ENCODE results near the gene CAMTA2.

The CAMTA2 gene

GRCh38 chr17:4969551-4970173 lies 17.8 kb downstream of the CAMTA2 start:
- no peak for DNase-seq (ENCODE audit: low read depth in 2 of 2)

- DNase-seq (ENCODE audit: low read depth in 2 of 2): peak; percentile 89
Measured at GRCh38 chr17:4969047-4969550, 18.4 kb downstream of the CAMTA2 start.

DNA sequence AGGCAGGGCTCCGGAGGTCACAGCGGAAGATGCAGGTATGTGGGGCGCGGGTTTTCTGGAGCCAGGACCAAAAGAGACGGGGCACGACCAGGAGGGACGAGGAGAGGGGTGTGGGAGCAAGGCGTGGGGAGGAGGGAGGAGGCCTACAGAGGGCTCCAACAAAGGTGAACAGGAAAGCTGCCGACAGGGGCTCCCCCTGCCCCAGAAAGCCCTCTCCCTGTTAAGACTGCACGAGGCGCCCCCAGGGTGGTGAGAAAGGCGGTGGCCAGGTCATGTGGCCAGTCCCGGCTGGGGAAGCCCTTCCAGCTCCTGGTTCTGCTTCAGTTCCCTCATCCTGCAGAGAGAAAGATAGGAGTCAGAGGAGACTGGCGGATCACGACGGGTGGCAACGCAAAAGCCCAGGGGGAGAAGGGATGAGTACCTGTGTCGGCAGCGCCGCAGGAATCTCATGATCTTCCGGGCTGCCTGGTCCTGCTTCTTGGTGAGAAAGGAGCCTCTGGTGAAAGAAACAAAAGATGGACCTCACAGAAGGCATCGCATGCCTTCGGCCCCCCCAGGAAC lies 18.9 kb downstream of the CAMTA2 start:
- no peak for DNase-seq (ENCODE audit: low read depth in 2 of 2)

GRCh38 chr17:4967539-4968485 lies 19.7 kb downstream of the CAMTA2 start, which contains the start of gene SPAG7:
TSS of gene SPAG7 (minus strand) at chr17:4967817. CDS start at chr17:4967804, 13 bp downstream.
- peak; percentile 94 to 95 for DNase-seq (ENCODE audit: low read depth in 2 of 2)

GRCh38 chr17:4966844-4967538 lies 20.5 kb downstream of the CAMTA2 start:
- peak; percentile 99 for DNase-seq (ENCODE audit: low read depth in 2 of 2)

- DNase-seq (ENCODE audit: low read depth in 2 of 2): no peak
Measured at GRCh38 chr17:4965311-4965986, 22.0 kb downstream of the CAMTA2 start.

- no peak for DNase-seq (ENCODE audit: low read depth in 2 of 2)
Measured at GRCh38 chr17:4960279-4960922, 27.1 kb downstream of the CAMTA2 start.

- no peak for DNase-seq (ENCODE audit: low read depth in 2 of 2)
Measured at GRCh38 chr17:4959261-4959965, 28.1 kb downstream of the CAMTA2 start.

DNA sequence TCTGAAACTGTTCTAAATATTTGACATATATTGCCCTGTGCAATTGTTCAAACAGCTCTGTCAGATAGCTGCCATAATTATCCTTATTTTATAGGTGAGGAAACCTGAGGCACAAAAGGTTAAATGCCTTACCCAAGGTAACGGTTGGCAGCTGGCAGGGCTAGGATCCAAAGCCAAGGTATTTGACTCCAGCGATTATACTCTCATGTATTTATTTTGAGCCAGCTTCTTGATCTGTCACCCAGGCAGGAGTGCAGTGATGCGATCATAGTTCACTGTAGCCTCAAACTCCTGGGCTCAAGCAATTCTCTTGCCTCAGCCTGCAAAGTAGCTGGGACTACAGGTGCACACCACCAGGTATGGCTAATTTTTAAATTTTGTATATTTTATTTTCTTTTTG lies 29.4 kb downstream of the CAMTA2 start:
- no peak for DNase-seq (ENCODE audit: low read depth in 2 of 2)

GRCh38 chr17:4956493-4957061 lies 30.9 kb downstream of the CAMTA2 start:
- DNase-seq (ENCODE audit: low read depth in 2 of 2): no peak

DNA sequence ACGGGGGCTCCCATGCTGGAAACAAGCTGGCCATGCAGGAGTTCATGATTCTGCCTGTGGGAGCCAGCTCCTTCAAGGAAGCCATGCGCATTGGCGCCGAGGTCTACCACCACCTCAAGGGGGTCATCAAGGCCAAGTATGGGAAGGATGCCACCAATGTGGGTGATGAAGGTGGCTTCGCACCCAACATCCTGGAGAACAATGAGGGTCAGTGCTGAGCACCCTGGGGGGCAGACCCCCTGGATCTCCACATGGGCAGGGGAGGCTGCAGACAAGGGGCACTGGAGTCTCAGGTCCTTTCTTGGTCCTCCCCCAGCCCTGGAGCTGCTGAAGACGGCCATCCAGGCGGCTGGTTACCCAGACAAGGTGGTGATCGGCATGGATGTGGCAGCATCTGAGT lies 32.4 kb downstream of the CAMTA2 start:
- DNase-seq (ENCODE audit: low read depth in 2 of 2): no peak

GRCh38 chr17:4953451-4953961 lies 34.0 kb downstream of the CAMTA2 start:
- DNase-seq (ENCODE audit: low read depth in 2 of 2): no peak

DNA sequence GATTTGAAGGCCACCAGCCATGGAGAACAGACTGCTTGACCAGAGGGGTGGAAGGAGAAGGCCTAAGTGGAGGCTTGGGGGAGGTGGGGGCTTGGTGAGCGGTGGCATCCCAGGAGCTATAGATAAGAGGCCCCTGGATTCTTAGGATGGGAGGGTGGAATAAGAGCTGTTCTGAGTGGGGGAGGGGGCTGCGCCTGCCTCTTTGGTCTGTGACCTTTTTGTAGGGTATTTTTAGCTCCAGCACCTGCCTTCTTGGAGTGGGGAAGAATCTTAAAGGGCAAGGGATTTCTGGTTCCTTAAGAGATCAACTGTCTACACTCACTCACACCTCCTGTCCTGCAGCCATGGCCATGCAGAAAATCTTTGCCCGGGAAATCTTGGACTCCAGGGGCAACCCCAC lies 36.0 kb downstream of the CAMTA2 start:
- DNase-seq (ENCODE audit: low read depth in 2 of 2): no peak

- no peak for DNase-seq (ENCODE audit: low read depth in 2 of 2)
Measured at GRCh38 chr17:4950746-4951204, 36.7 kb downstream of the CAMTA2 start, which contains the start of gene ENO3. TSS of gene ENO3 (plus strand) at chr17:4951119. CDS start at chr17:4951830, 711 bp downstream.

GRCh38 chr17:4950075-4950745 lies 37.3 kb downstream of the CAMTA2 start:
- DNase-seq (ENCODE audit: low read depth in 2 of 2): no peak

DNA sequence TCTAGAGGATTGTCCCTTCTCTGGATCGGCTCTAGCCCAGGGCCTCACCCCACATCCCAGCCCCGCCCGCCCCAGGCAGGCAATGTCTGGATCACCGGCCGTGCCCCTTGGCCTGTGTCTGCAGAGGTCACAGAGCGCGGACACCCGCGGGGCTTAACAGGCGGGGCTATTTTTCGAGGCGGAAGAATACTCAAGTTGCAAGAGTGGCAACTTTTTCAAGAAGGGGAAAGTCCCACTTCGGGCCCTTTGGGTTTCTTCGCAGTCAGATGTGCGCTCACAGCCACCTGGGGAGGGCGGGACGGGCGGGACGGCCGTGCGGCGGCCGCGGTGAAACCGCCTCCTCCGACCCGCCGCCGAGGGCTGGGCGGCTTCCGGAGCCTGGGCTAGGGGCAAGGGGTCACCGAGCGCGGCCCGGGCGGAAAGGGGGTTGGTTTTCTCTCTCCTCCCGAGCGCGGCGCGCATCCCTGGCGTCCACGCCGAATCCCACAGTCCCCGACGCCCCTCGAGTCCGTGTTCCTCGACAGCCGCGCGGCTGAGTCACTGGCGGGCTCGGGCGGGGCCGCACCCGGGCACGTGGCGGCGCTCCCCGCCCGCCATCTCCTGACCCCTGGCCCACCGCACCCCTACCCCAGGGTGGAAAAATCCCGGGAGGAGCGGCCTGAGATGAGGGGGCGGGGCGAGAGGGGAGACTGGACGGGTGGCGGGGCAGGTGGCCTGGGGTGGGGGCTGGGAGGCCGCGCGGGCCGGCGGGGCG lies 38.0 kb downstream of the CAMTA2 start:
- DNase-seq (ENCODE audit: low read depth in 2 of 2): no peak

DNA sequence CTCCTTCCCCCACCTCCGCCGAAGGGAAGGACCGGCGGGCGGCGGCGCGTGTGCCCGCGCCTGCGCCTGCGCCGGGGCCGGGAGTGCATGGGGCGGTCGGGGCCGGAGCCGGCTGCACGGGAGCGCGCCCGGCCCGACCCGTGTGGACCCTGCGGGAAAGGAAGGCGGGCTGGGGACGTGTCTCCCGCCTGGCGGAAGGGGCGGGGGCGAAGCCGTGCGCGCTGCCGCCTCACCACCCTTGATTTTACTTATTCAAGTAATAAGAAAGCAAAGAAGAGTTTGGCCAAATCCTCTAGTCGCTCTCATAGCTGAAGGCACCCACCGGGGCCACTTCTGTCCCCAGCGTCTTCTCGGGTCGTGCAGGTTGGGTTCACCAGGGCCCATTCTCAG lies 38.5 kb downstream of the CAMTA2 start:
- DNase-seq (ENCODE audit: low read depth in 2 of 2): peak; percentile 77 to 83

Measured in fibroblast of skin of left biceps (primary cell).